GM19372 (cell line): ENCODE results near the gene SGSM1.
"Not testable (repeated sequence)": the region's sequence is repeated elsewhere in the genome, so short reads cannot be mapped to it uniquely, and the experiment has no call there.

Source experiments
- ATAC-seq: cut with Tn5 transposase; IDR thresholded peaks from one replicate; pipeline ENCODE4 v1.9.1; 2021; ENCODE audit warnings: mild to moderate bottlenecking, low read depth, moderate library complexity; ENCODE audit not compliant: unreplicated experiment

SGSM1 gene

DNA sequence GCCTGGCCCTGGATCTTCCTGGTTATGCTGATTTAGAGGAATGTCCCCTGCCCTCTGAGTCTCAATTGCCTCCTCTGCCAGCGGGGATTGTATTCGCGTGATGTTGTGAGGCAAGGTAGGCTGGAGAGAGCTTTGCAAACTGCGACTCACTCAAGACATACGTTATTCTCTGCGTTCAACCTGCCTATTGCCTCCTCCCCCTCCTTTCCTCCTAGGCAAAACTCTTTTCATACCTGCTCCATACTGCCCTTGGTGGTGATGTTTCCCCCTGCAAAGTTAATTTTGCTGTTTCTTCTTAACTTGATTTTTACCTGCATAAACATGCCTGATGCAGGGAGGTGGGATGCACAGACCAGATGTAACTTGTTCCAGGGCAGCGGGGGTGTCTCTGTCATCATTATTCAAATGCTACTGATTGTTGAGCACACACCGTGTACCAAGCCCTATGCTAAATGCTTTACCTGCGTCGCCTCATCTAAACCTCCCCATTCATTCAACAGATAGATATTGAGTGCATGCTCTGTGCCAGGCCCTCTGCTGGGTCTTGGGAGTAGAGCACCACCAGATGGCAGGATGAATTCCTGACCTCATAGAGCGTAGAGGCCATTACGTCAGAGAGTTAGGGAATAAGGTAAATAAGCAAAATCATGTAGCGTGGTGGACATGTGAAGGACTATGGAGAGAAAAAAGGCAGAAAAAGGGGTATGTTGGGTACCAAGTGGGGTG lies 29.0 kb downstream of the SGSM1 start:
- ATAC-seq = no peak

DNA sequence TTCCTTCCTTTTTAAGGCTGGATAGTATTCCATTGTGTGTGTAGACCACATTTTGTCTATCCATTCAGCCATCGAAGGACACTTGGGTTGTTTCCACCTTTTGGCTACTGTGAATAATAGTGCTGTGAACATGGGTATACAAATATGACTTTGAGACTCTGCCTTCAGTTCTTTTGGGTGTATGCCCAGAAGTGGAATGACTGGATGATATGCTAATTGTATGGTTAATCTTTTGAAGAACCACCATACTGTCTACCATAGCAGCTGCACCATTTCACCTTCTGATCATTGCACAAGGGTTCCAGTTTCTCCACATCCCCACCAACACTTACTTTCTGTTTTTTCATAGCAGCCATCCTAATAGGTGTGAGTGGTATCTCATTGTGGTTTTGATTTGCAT lies 30.3 kb downstream of the SGSM1 start:
- no peak for ATAC-seq

DNA sequence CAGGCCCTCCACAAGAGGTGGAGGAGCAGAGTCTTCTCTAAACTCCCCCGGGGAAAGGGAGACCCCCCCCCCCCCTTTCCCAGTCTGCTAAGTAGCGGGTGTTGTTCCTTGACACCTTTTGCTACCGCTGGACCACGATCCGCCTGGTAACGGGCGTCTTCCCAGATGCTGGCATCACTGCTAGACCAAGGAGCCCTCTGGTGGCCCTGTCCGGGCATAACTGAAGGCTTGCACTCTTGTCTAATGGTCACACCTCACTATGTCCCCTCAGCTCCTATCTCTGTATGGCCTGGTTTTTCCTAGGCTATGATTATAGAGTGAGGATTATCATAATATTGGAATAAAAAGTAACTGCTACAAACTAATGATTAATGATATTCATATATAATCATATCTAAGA lies 31.5 kb downstream of the SGSM1 start:
- not testable (repeated sequence) for ATAC-seq

DNA sequence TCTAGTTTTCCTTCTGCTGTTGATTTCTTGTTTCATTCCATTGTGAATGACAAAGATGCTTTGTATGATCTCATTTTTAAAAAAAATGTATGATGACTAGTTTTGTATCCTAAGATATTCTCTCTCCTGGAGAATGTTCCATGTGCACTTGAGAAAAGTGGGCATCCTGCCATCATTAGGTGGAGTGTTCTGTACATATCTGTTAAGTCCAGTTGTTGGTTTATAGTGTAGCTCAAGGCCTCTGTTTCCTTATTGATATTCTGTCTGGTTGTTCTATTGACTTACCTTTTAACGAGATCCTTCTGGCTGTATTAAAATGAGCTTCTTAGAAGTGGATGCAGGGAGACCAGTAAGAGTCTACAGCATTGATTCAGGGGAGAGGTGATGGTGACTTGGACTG lies 35.2 kb downstream of the SGSM1 start:
- no peak for ATAC-seq

DNA sequence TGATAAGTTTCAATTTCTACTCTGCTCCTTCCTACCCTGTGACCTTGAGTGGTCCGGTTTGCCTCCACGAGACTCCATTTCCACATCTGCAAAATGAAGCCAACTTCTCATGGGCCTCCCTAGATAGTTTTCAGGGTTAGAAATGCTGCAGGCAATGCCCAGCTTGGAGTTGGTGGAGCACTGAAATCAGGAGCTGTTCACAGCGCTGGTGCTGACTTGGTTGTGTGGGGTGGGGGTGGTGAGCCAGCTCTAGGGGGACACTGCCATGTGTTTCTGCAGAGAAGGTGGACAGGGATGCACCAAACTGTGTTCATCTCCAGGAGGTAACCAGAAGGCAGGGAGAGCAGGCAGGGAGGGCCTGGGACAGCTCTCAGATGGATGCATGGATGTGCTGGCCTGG lies 37.0 kb downstream of the SGSM1 start:
- ATAC-seq = no peak

DNA sequence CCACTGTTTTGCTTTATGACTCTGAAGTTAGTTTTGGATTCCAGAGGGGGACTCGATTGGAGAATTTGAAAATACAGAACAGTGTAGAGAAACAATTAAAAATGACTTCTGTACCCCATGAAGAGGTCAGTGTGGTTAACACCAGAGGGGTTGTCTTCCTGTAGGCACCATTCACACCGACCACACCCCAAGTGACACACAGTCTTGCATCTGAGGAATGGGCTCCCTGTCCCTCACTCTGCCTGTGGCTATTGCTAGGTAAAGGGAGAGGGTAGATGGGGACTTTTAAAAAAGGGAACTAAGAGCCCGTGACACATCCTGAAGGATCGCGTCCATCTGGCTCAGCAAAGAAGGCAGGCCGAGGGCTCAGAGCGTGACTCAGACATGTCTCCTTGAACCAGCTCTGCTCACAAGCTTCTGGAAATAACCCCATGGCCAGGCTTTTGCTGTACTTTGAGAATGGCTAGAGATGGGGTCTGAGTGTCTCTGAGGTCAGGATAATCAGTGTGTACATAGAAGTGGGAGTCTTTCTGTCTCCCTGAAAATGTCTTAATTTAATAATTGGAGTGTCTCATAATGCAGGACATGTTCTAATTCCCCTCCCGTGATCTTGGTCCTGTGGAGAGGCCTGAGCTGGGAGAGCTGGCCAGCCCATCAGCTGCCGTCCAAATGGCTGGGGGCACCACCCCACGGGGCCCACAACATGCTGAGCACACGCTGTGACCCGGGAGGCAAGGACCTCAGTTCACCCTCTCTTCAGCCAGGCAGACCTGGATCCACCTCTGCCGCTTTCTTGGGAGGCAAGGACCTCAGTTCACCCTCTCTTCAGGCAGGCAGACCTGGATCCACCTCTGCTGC lies 39.3 kb downstream of the SGSM1 start:
- no peak for ATAC-seq

DNA sequence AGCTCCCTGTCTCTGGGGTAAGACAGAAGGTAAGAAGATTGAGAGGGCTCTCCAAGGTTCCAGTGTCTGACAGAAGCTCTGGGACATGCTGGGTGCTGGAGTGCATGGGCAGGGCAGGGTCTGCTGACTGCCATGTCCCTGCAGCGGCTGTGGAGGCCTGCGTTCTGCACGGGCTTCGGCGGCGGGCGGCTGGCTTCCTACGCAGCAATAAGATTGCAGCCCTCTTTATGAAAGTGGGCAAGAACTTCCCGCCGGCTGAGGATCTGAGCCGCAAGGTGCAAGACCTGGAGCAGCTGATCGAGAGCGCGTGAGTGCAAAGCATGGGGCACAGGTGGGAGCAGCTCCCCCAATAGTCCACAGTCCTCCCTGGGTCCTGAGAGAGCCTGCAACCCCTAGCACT lies 41.5 kb downstream of the SGSM1 start:
- no peak for ATAC-seq

DNA sequence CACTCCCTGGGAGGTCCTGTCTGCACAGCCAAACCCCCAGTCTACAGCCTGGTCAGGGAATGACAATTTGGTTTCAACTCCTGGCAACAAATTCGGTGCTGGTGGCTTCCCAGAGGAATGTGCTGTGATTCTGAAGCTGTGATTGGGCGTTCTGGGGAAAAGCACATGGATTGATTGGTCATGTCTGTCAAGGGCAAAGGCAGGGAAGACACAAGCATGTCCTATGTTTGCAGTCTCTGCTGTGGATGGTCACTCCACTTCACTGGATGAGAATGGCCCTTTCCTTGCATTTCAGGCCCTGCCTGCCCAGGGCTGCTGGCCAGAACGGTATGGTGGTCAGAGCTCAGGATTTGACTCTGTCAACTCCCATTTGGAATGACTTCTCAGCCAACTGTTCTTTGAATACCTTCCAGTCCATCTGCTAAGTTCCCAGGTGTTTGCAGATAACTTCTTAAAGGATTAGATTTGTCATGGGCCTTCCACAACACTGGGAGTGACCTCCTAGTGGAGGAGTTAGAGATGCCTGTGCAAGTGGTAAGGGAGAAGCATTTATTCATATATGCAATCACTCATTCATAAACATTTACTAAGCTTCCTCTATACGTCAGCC lies 42.7 kb downstream of the SGSM1 start:
- no peak for ATAC-seq

DNA sequence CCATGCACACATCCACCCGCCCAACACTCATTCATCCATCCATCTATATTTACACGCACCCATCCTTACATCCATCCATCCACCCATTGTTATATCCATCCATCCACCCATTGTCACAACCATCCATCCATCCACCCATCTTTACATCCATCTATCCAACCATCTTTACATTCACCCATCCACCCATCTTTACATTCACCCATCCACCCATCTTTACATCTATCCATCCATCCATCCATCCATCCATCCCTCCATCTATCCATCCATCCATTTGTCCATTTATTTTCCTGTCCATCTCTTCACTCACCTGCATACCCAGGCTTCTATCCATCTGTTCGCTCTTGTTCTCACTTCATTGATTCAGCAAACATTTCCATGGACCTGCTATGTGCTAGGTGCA lies 49.8 kb downstream of the SGSM1 start:
- no peak for ATAC-seq

DNA sequence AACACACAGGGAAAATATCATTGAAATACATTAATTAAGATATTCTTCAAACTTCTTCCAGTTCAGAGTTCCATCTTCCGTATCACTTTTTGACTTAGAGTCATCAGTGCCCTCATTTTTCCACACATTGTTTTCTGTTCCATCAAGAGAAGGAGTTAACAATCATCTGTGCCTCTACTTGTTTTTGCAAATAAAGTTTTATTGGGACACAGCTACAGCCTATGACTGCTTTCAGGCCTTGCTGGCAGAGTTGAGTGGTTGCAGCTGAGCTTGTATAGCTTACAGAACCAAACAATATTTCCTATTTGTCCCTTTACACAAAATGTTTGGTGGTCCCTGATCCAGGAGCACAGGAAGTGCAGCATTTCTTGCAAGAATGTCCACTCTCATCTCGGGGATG lies 51.6 kb downstream of the SGSM1 start:
- no peak for ATAC-seq

DNA sequence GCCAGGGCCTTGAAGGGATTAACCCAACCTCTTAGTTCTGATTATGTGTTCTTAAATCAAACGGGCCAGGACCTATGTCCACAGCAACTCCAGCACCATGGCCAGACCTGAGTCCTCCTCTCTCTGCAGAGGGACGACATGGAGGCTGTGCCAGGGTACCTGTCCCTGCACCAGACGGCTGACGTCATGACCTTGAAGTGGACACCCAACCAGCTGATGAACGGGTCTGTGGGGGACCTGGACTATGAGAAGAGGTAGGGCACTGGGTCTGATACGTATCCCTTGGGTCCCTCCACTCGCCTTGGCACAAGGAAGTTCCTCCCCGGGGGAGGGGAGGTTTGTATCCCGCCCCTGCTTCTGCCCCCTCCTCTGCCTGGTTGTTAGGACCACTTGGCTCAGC lies 53.6 kb downstream of the SGSM1 start:
- ATAC-seq = no peak

DNA sequence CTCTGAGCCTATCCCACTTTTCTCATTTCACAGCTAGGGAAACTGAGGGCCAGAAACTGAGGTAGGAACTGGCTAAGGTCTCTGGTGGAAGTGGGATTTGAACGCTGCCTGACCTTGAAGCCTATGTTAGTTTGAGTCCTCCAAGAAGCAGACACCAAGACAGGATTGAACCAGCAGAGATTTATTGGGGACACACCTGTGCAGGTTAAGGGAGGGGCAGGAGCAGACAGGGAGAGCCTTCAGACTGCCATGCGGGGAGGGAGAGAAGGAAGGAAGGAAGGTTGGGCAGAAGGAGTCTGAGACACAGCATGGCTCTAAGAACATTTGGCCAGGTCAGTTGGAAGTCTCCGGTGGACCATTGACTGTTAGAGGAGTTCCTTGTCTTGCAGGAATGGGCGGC lies 59.5 kb downstream of the SGSM1 start:
- no peak for ATAC-seq

DNA sequence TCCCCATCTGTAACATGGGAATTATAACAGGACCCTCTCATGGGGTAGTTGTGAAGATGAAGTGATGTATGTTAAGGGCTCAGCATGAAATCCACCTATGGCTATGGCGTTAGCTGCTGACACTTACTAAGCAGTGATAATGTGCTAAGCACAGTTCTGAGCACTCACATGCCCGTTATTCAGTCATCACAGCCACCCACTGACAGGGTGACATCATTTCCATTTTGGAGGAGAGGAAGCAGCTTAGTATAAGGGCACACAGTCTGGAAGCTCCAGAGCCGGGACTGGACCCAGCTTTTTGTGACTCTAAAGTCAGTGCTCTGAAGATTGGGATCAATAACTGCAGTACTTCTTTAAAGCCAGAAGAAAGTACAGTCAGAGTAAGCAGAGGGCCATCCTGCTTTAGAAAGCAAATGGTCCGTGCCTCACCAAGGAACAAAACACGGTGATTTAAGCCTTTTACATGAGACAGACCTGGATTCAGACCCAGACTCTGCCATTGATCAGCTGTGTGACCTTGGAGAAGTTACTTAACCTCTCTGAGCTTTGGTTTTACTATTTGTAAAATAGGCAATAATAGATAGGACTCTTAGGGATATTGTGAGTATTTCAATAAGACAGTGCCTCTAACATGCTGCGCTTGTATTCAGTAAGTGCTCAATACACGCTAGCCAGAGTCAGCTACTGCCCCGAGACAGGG lies 61.5 kb downstream of the SGSM1 start:
- ATAC-seq = no peak

DNA sequence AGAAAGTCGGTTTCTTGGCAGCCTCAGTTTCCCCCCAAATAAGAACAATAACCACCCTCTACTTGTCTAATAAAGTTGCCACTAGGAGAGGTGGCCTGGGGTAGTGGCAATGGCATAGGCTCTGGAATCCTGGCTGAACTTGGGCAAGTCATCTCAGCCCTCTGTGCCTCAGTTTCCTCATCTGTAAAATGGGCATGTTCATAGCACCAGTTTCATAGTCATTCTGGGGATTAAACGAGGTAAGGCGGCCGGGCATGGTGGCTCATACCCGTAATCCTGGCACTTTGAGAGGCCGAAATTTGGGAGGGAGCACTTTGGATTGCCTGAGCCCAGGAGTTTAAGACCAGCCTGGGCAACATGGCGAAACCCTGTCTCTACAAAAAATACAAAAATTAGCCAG lies 63.0 kb downstream of the SGSM1 start:
- ATAC-seq = no peak

DNA sequence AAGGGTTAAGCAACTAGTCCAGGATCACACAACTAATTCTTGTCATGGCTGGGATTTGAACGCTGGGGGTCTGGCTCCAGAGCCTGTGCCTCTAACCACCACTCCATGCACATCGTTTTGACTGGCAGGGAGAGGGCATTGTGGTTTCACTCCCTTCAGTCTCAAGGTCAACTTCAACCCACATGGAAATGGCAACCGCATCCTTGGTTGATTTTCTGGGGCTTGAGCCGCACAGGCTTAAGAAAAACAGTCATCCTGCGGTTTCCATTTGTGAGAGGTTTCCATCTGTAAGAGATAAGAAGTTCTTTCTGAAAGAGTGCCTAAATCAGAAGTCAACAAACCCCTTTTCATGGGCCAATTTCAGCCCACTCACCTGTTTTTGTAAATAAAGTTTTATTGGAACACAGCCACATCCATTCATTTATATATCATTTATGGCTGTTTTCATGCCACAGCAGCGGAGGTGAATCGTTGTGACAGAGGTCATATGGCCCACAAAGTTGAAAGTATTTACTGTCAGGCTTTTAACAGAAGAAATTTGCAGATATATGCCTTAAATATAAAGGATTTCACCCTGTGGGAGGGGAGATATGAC lies 65.7 kb downstream of the SGSM1 start:
- ATAC-seq = no peak

DNA sequence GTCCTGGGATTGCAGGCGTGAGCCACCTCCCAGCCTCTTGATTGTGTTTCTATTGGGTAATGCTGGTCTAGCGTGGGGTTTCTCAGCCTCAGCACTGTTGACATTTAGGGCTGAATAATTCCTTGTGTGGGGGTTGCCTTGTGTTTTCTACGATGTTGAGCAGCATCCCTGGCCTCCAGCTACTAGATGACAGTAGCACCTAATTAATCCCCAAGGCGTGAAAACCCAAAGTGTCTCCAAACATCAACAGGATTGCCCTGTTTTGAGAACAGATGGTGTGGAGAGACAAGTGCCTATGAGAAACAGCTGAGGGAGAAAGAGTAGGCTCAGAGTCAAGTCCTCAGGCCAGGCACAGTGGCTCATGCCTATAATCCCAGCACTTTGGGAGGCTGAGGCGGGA lies 67.2 kb downstream of the SGSM1 start:
- ATAC-seq = no peak

DNA sequence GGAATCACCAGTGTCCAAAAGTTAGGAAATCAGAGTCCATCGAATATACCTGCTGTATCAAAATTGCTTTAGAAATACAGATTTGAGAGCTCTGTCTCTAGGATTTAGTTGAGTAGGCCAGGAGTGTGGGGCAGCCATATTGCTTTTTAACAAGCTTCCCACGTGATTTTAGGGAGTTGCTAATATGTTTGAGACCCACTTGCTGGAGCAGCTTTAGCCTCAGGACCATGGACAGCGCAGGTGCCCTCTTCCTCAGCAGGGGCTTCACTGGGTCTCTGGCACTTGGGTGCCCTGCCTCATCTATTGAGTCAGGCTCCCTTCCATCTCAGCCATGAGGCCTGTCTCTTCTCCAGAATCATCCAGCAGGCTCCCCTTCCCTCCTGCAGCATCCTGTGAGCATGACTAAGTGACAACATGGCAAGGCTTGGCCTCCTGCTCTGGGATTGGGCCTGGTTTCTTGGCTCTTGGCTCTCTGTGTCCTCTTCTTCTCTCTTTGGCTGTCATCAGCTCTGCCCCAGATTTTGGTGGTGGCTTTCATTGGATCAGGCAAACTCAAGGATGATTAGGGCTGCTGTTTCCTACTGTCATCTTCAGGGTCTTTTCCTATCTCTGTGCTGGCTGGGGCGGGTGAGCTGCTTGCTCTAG lies 70.0 kb downstream of the SGSM1 start:
- ATAC-seq = no peak

DNA sequence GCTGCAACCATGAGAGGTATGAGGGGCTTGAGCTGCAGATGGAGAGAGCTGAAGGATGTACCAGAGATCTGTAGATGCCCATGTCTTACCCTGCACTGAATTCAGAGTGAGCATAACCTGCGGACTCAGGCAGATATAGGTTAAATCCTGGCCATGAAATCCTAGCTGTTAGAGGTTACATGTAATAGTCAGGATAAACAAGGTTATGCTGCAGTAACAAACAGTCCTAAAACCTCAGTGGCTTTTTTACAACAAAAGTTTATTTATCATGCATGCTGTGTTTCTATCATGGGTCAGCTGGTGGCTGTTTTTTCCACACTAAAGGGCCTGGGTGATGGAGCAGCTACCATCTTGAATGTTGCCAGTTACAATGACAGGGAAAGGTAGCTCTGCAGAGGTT lies 70.7 kb downstream of the SGSM1 start:
- ATAC-seq = no peak

DNA sequence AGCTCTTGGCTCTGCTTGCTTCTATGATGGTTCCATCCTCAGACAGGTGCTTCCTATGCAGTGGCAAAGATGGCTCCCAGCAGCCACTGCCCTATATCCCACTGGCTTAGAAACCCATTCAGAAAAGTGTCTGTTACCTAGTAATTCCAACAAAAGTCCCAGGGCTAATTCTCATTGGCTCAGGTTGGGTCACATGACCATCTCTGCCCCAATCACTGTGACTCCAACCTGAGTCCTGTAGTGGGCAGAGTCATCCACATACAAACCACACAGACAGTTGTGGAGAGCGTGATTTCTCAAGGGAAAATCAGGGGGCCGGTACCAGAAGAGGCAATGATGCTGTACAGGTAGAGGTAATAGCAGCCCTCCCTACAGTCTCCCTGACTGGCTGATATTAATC lies 73.0 kb downstream of the SGSM1 start:
- ATAC-seq = no peak

DNA sequence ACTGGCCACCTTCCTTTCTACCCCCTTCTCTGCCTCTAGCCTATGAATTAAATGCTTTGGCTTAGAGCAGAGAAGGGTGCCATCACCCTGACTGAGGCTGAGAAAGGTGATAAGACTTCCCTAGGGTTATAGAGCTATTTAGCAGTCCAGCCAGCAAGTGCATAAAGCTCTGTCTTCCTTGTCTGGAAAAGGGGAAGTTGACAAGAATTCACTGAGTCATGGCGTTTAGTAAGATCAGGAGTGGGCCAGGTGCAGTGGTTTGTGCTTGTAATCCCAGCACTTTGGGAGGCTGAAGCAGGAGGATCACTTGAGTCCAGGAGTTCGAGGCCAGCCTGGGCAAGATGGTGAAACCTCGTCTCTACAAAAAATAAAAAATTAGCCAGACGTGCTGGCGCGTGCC lies 77.4 kb downstream of the SGSM1 start:
- ATAC-seq = no peak
